GM19240 (cell line): Measurements from ENCODE around the gene PCDHB16.
"Not testable (repeated sequence)": the region's sequence is repeated elsewhere in the genome, so short reads cannot be mapped to it uniquely, and the experiment has no call there.

Source experiments
- DNase-seq: peaks from one replicate; pipeline ENCODE4 v3.0.0; 2011; ENCODE audit warnings: low spot score; ENCODE audit not compliant: insufficient read length

Gene PCDHB16

DNA sequence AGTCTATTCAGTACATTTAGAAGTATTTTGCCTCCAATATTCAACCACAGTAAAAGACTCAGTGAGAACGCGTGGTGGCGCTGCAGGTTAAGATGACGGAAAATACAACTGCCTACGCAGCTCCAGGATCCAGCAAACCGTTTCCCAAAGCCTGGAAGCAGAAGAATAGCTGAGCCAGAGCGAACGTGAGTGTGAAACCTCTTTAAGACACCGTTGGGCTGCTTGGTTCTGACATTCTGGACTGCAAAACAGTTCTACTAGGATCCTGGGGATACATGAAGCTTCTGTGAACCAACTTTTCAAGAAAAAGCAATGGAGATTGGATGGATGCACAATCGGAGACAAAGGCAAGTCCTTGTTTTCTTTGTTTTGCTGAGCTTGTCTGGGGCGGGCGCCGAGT is at the start of gene PCDHB16:
Gene PCDHB16, plus strand, starts transcription at position 140 of the 400 bp plus-strand sequence. Its CDS starts 173 bp downstream, at position 313.
- no peak for DNase-seq

DNA sequence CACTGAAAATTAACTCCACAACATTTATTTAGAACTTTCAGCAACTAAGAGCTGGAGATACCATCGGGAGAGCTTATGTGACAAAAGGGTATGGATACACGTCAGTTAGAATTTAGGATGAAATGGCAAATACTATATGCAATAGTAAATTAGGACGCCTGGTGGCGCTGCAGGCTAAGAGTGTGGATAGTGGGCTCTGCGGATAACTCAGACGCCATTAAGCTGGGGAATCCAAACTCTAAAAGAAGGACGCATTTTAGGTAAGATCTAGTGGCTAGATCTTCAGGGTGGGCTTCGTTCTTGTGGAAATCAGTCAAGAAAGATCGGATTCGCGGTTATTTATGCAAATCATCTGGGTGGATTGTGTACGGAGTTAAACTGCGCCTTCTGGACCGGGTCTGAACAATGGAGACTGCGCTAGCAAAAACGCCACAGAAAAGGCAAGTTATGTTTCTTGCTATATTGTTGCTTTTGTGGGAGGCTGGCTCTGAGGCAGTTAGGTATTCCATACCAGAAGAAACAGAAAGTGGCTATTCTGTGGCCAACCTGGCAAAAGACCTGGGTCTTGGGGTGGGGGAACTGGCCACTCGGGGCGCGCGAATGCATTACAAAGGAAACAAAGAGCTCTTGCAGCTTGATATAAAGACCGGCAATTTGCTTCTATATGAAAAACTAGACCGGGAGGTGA is 47.0 kb upstream of the PCDHB16 start, which contains the start of gene PCDHB5:
Gene PCDHB5, plus strand, starts transcription at position 177 of the 688 bp plus-strand sequence. Its CDS starts 229 bp downstream, at position 406.
- DNase-seq = no peak

DNA sequence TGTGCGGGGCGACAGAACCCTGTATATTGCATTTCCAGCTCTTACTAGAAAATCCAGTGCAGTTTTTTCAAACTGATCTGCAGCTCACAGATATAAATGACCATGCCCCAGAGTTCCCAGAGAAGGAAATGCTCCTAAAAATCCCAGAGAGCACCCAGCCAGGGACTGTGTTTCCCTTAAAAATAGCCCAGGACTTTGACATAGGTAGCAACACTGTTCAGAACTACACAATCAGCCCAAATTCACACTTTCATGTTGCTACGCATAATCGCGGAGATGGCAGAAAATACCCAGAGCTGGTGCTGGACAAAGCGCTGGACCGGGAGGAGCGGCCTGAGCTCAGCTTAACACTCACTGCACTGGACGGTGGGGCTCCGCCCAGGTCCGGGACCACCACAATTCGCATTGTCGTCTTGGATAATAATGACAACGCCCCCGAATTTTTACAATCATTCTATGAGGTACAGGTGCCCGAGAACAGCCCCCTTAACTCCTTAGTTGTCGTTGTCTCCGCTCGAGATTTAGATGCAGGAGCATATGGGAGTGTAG is 46.4 kb upstream of the PCDHB16 start:
- no peak for DNase-seq

DNA sequence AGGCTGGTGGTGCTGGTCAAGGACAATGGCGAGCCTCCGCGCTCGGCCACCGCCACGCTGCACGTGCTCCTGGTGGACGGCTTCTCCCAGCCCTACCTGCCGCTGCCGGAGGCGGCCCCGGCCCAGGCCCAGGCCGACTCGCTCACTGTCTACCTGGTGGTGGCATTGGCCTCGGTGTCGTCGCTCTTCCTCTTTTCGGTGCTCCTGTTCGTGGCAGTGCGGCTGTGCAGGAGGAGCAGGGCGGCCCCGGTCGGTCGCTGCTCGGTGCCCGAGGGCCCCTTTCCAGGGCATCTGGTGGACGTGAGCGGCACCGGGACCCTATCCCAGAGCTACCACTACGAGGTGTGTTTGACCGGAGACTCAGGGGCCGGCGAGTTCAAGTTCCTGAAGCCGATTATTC is 44.8 kb upstream of the PCDHB16 start:
- not testable (repeated sequence) for DNase-seq

DNA sequence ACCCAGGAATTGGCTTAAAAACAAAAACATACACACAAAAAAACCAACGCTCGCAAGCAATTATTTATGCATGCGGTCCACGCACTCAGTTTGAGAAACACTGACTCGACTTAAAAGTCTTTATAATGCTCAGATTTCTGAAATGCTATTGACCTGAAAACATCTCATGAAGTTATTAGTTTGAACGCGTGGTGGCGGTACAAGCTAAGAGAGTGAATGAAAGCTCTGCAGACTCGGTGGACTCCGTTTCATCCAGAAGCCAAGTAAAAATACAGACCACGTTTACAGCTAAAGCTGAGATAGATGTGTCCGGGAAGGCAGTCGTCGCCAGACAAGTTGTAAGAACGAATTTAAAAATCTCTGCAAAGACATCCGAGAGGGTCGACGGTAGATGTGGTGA is 32.4 kb upstream of the PCDHB16 start, which contains the start of gene PCDHB6:
Gene PCDHB6, plus strand, starts transcription at position 246 of the 400 bp plus-strand sequence. CDS start 201 bp downstream, outside the sequence.
- no peak for DNase-seq

DNA sequence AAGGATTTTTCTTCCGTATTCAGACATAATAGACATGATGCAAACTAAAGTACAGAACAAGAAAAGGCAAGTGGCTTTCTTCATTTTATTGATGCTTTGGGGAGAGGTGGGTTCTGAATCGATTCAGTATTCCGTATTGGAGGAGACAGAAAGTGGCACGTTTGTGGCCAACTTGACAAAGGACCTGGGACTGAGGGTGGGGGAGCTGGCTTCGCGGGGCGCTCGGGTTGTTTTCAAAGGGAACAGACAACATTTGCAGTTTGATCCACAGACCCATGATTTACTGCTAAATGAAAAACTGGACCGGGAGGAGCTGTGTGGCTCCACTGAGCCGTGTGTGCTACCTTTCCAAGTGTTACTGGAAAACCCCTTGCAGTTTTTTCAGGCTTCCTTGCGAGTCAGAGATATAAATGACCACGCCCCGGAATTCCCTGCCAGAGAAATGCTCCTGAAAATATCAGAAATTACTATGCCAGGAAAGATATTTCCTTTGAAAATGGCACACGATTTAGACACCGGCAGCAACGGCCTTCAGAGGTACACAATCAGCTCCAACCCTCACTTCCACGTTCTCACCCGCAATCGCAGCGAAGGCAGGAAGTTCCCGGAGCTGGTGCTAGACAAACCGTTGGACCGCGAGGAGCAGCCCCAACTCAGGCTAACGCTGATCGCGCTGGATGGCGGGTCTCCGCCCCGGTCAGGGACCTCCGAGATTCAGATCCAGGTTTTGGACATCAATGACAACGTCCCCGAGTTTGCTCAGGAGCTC is 31.8 kb upstream of the PCDHB16 start:
- no peak for DNase-seq

DNA sequence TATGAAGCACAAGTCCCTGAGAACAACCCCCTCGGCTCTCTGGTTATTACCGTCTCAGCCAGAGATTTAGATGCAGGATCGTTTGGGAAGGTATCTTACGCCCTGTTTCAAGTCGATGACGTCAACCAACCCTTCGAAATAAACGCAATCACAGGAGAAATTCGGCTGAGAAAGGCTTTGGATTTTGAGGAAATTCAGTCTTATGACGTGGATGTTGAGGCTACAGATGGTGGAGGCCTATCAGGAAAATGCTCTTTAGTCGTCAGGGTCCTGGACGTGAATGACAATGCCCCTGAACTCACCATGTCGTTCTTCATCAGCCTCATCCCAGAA is 31.2 kb upstream of the PCDHB16 start:
- DNase-seq = no peak

DNA sequence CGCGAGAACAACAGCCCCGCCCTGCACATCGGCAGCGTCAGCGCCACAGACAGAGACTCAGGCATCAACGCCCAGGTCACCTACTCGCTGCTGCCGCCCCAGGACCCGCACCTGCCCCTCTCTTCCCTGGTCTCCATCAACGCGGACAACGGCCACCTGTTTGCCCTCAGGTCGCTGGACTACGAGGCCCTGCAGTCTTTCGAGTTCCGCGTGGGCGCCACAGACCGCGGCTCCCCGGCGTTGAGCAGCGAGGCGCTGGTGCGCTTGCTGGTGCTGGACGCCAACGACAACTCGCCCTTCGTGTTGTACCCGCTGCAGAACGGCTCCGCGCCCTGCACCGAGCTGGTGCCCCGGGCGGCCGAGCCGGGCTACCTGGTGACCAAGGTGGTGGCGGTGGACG is 30.6 kb upstream of the PCDHB16 start:
- not testable (repeated sequence) for DNase-seq

DNA sequence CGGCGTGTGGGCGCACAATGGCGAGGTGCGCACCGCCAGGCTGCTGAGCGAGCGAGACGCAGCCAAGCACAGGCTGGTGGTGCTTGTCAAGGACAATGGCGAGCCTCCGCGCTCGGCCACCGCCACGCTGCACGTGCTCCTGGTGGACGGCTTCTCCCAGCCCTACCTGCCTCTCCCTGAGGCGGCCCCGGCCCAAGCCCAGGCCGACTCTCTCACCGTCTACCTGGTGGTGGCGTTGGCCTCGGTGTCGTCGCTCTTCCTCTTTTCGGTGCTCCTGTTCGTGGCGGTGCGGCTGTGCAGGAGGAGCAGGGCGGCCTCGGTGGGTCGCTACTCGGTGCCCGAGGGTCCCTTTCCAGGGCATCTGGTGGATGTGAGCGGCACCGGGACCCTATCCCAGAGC is 30.1 kb upstream of the PCDHB16 start:
- not testable (repeated sequence) for DNase-seq

DNA sequence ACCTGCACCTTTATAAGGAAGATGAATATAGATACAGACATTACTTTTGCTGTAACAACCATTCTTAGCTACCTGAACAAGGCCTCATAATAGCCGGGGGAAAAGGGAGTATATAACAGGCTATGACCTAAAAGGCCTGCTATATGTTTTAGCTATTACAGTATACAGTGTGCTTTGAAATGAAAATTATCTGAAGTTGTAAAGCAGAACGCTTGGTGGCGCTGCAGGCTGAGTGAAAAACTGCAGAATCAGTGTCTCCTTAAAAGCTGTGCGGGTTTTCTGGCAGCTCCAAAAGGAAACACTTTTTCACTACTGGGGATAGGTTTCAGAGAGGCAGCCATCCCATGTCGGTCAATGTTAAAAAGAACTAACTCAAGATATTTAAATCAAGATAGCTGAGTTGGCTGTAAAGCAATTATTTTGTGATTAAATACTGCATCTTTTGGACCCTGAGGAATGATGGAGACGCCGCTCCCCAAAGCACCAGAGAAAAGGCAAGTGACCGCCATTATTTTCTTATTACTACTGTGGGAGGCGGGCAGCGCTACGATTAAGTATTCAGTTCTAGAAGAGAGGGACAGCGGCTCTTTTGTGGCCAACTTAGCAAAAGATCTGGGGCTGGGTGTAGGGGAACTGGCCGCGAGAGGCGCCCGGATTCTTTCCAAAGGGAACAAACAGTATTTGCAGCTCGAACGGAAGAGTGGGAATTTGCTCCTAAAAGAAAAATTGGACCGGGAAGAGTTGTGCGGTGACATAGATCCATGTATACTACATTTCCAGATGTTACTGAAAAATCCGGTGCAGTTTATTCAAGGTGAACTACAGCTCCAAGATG is 26.4 kb upstream of the PCDHB16 start:
- no peak for DNase-seq

DNA sequence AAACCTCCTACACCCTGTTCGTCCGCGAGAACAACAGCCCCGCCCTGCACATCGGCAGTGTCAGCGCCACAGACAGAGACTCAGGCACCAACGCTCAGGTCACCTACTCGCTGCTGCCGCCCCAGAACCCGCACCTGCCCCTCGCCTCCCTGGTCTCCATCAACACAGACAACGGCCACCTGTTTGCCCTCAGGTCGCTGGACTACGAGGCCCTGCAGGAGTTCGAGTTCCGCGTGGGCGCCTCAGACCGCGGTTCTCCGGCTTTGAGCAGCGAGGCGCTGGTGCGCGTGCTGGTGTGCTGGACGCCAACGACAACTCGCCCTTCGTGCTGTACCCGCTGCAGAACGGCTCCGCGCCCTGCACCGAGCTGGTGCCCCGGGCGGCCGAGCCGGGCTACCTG is 24.8 kb upstream of the PCDHB16 start:
- DNase-seq = not testable (repeated sequence)

DNA sequence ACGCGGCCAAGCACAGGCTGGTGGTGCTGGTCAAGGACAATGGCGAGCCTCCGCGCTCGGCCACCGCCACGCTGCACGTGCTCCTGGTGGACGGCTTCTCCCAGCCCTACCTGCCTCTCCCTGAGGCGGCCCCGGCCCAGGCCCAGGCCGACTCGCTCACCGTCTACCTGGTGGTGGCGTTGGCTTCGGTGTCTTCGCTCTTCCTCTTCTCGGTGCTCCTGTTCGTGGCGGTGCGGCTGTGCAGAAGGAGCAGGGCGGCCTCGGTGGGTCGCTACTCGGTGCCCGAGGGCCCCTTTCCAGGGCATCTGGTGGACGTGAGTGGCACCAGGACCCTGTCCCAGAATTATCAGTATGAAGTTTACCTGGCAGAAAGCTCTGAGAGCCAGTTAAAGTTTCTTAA is 24.3 kb upstream of the PCDHB16 start:
- not testable (repeated sequence) for DNase-seq

DNA sequence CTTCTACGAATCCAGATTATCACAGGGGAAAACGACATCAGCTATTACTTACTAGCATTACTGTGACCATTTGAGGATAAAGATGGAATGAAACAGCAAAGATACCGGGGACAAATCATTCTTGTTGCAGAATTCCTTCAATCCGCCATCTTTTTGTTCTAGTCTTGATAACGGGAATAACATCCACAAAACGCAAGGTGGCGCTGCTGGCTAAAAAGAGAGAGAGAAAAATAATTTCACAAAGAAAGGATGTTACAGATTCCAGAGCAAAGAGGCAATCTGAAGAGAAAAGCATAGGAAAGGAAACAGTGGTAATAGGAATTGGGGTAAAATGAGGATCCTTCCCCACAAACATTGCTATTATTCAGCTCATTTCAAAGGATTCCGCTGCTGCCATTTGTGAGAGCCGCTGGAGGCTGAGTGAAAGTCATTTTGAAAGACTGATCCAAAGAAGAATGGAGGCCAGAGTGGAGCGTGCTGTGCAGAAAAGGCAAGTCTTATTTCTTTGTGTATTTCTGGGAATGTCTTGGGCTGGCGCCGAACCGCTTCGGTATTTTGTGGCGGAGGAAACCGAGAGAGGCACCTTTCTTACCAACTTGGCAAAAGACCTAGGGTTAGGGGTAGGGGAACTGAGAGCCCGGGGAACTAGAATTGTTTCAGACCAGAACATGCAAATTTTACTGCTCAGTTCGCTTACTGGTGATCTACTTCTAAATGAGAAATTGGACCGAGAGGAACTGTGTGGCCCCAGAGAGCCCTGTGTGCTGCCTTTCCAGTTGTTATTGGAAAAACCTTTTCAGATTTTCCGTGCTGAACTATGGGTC is 9.6 kb upstream of the PCDHB16 start, which contains the start of gene PCDHB7:
Gene PCDHB7, plus strand, starts transcription at position 264 of the 824 bp plus-strand sequence. Its CDS starts 192 bp downstream, at position 456.
- no peak for DNase-seq

DNA sequence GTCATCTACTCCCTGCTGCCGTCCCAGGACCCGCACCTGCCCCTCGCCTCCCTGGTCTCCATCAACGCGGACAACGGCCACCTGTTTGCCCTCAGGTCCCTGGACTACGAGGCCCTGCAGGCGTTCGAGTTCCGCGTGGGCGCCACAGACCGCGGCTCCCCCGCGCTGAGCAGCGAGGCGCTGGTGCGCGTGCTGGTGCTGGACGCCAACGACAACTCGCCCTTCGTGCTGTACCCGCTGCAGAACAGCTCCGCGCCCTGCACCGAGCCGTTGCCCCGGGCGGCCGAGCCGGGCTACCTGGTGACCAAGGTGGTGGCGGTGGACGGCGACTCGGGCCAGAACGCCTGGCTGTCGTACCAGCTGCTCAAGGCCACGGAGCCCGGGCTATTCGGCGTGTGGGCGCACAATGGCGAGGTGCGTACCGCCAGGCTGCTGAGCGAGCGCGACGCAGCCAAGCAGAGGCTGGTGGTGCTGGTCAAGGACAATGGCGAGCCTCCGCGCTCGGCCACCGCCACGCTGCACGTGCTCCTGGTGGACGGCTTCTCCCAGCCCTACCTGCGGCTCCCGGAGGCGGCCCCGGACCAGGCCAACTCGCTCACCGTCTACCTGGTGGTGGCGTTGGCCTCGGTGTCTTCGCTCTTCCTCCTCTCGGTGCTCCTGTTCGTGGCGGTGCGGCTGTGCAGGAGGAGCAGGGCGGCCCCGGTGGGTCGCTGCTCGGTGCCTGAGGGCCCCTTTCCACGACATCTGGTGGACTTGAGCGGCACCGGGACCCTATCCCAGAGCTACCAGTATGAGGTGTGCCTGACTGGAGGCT is 7.7 kb upstream of the PCDHB16 start:
- not testable (repeated sequence) for DNase-seq

DNA sequence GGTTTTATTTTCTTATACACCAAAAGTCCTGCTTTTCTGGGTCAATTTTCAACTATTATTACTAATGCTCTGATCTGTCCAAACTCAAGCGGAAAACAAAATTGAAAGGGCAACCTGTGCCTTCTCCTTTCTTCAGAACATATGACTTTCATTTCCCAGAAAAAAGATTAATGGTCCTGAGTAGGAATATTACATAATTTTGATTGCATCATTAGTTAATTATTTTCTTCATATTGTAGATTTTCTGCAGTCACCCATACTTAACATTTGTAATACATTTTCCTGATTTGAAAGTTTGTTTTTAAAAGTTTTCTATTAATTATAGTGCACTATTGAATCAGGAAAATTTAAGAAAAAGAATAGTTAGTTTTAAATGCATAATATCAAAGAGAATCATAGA is 6.3 kb upstream of the PCDHB16 start:
- no peak for DNase-seq

DNA sequence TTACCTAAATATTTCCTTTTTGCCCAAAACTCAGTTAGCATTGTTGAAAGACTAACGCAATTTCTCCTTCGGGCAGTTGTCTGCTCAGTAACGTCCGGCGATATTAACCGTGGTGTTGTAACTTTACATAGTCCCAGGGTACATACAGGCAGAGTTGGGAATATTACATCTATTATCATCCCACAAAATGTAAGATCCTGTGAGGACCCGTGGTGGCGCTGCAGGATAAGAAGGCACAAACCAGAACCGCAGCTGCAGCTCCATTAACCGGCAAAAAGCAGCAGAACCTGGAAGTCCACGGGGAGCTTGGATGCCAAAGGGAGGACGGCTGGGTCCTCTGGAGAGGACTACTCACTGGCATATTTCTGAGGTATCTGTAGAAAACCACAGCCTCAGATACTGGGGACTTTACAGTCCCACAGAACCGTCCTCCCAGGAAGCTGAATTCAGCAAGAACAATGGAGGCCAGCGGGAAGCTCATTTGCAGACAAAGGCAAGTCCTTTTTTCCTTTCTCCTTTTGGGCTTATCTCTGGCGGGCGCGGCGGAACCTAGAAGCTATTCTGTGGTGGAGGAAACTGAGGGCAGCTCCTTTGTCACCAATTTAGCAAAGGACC is 4.5 kb upstream of the PCDHB16 start, which contains the start of gene PCDHB8:
Gene PCDHB8, plus strand, starts transcription at position 214 of the 615 bp plus-strand sequence. Its CDS starts 245 bp downstream, at position 459.
- DNase-seq = not testable (repeated sequence)

DNA sequence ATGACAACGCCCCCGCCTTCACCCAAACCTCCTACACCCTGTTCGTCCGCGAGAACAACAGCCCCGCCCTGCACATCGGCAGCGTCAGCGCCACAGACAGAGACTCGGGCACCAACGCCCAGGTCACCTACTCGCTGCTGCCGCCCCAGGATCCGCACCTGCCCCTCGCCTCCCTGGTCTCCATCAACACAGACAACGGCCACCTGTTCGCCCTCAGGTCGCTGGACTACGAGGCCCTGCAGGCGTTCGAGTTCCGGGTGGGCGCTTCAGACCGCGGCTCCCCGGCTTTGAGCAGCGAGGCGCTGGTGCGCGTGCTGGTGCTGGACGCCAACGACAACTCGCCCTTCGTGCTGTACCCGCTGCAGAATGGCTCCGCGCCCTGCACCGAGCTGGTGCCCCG is 2.8 kb upstream of the PCDHB16 start:
- not testable (repeated sequence) for DNase-seq

DNA sequence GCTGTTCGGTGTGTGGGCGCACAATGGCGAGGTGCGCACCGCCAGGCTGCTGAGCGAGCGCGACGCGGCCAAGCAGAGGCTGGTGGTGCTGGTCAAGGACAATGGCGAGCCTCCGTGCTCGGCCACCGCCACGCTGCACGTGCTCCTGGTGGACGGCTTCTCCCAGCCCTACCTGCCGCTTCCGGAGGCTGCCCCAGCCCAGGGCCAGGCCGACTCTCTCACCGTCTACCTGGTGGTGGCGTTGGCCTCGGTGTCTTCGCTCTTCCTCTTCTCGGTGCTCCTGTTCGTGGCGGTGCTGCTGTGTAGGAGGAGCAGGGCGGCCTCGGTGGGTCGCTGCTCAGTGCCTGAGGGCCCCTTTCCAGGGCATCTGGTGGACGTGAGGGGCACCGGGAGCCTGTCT is 2.3 kb upstream of the PCDHB16 start:
- DNase-seq = not testable (repeated sequence)

DNA sequence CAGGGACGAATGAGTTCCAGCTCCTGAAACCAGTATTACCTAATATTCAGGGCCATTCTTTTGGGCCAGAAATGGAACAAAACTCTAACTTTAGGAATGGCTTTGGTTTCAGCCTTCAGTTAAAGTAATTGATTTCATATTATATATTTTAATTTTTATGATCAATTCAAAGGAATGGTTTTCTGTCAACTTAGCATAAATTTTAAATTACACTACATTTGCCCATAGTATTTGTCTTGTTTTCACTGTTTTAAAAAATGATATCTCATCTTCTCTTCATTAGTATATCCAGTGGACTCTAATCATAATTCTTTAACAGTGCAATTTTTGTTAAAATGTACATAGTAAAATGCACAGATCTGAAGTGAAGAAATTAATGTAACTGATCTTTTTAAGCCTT is 1.9 kb upstream of the PCDHB16 start:
- no peak for DNase-seq
